ENCODE results near the gene ADPRS.

Gene ADPRS

GRCh38 chr1:36134505-36135329 lies 46.0 kb downstream of the ADPRS start:
- DNase-seq = no peak

DNA sequence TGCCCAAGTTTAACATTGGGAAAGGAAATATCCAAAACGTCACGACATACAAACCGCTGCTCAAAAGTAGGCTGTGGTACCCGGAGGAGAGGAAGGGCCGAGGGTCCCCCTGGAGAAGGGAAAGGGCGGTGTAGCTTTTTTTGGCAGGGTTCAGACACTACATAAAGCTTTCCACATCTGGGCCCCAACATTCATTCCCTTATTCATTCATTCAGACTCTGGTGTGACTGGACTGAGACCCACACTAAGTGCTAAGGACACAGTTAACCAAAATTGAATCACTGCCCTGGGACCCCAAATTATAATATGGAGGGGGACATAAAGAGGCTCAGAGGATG lies 46.6 kb downstream of the ADPRS start:
- DNase-seq = no peak

- no peak for DNase-seq
These were observed 47.1 kb downstream of the ADPRS start for GRCh38 chr1:36135796-36136195.

DNA sequence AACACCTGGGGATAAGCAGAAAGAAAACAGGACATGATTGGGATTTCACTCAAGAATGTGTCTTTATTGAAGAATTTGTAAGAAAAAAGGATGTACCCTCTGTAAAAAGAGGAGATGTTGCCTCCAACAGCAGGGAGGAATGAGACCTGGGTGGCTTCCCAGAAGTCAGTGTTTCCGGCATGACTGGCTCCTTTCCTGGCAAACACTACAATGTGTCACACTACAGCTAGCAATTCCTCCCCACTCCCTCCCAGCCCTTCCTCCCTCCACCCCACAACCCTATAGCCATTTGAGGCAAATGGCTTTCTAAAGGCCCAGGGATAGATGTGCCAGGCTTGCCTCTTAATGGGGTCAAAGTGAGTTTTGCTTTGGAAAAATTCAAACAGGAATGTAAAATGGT lies 47.8 kb downstream of the ADPRS start:
- DNase-seq = no peak

DNA sequence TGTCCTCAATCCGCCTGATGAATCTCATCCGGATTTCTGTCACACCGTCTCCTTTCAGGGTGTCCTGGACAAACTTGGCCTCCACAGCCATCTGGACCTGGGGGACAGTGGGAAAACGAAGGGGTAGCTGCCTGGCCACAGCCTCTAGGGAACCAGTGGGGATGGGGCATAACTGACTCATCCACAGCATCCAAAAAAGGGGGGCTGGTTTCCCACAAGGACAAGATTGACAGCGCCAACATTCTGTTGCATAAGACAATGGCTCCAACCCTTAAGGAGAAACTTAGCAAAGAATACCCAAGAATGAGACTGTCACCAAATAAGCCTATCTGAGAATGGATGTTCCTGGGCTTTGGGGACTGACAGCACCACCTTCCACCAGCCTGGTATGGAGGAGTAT lies 48.5 kb downstream of the ADPRS start:
- no peak for DNase-seq

GRCh38 chr1:36137776-36138175 lies 49.1 kb downstream of the ADPRS start:
- no peak for DNase-seq

- DNase-seq = no peak
These were observed 50.8 kb downstream of the ADPRS start for GRCh38 chr1:36139521-36139920.

DNA sequence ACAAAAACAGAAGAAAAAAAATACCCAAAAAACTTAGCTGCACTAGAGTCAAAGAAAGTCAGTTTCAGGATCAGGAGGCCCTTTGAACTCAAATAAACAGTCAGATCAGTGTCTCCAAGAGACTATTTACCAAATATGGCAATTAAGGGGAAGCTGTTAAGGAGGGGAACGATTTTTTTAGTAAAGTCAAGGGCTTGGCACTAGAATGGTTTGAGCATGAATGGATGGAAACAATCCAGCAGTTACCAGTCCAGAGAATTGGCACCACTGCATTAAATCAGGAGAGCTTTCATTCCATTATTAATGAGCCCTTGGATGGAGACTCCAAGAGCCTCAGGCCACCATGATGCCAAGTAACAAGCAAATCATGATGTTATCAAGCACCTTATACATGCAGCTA lies 53.4 kb downstream of the ADPRS start:
- no peak for DNase-seq

DNA sequence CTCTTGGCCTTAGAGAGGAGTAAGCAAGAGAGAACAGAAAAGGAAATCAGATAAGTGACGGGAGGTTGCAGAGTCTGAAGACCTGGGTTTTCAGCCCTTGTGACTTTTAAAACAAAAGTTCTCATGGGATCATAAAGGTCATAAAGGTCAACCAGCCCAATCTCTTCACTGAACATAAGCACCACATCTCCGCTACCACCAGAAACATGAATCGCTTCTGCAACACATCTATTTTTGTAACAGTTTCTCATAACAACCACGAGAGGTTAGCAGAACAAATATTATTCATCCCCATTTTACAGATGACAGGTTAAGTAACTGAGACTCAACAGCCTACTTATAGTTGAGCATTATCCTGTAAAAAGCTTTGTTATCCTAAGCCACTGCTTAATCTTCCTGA lies 54.7 kb downstream of the ADPRS start:
- DNase-seq = no peak
